IMR-90 (cell line): ENCODE results near the gene OPRL1. TPM values are rescaled to one million over a fixed set of nuclear protein-coding genes. Genes with fewer than 3 reads are reported as not detected.

Source experiments
- ATAC-seq: fragments of 200-7000 bp; cut with Tn5 transposase; 2 replicates; pipeline ENCODE4 v1.9.1; 2020; ENCODE audit warnings: low read depth, mild to moderate bottlenecking, moderate library complexity
- BruUV-seq: library from RNA; stranded (reverse); fragments of 400-500 nt; replicated peaks from 2 replicates; lab custom pipeline; 2021; lab: Mats Ljungman, UMichigan
- CTCF ChIA-PET: fragments of 300-600 bp; formaldehyde crosslinking; extraction: SDS; loops from one replicate; lab custom pipeline; 2021; ENCODE audit warnings: antibody characterized with exemption; lab: Yijun Ruan, JAX
- POLR2A ChIA-PET: fragments of 300-600 bp; sonication (Branson Sonifier 250); formaldehyde crosslinking; loops from one replicate; lab custom pipeline; 2022; ENCODE audit warnings: antibody characterized with exemption; ENCODE audit not compliant: unreplicated experiment; lab: Charles Lee
- DNase-seq: peaks from one replicate; pipeline ENCODE4 v3.0.0; 2013
- H2AFZ ChIP-seq: replicated peaks from 2 replicates; pipeline ENCODE3; 2013; ENCODE audit warnings: low read length, mild to moderate bottlenecking; ENCODE audit not compliant: poor library complexity
- H2AK5ac ChIP-seq: 2 replicates; pipeline ENCODE4 v1.6.1; 2013; ENCODE audit warnings: low read depth, low read length, inconsistent platforms
- H2AK9ac ChIP-seq: replicated peaks from 2 replicates; pipeline ENCODE3; 2013; ENCODE audit warnings: mild to moderate bottlenecking, low read depth, low read length, moderate library complexity; ENCODE audit not compliant: poor library complexity
- H2BK120ac ChIP-seq: 2 replicates; pipeline ENCODE4 v1.6.1; 2013; ENCODE audit warnings: low read depth, low read length, inconsistent platforms
- H2BK15ac ChIP-seq: 3 replicates; pipeline ENCODE4 v1.6.1; 2013; ENCODE audit warnings: low read depth, low read length, inconsistent platforms
- H2BK20ac ChIP-seq: 2 replicates; pipeline ENCODE4 v1.6.1; 2013; ENCODE audit warnings: low read depth, mild to moderate bottlenecking, inconsistent platforms, low read length, moderate library complexity
- H2BK5ac ChIP-seq: 2 replicates; pipeline ENCODE4 v1.6.1; 2013; ENCODE audit warnings: mild to moderate bottlenecking, low read depth, low read length, inconsistent platforms; ENCODE audit not compliant: poor library complexity, severe bottlenecking
- H3K14ac ChIP-seq: replicated peaks from 2 replicates; pipeline ENCODE4 v1.6.1; 2013; ENCODE audit warnings: low read depth, low read length, inconsistent platforms
- H3K18ac ChIP-seq: 2 replicates; pipeline ENCODE4 v1.6.1; 2013; ENCODE audit warnings: low read depth, low read length, control low read depth
- H3K23ac ChIP-seq: 2 replicates; pipeline ENCODE4 v1.6.1; 2013; ENCODE audit warnings: low read depth, low read length, inconsistent platforms
- H3K27ac ChIP-seq: 2 replicates; pipeline ENCODE4 v1.5.1; 2013; ENCODE audit warnings: mild to moderate bottlenecking, control low read depth, low read length; ENCODE audit not compliant: insufficient read depth
- H3K27me3 ChIP-seq: 2 replicates; pipeline ENCODE4 v1.6.1; 2013; ENCODE audit warnings: low read length; ENCODE audit not compliant: control insufficient read depth, insufficient read depth
- H3K36me3 ChIP-seq: 2 replicates; pipeline ENCODE4 v1.6.1; 2013; ENCODE audit warnings: low read length, mixed read lengths; ENCODE audit not compliant: control insufficient read depth, insufficient read depth
- H3K4ac ChIP-seq: 2 replicates; pipeline ENCODE4 v1.6.1; 2013; ENCODE audit warnings: low read depth, low read length, inconsistent platforms
- H3K4me1 ChIP-seq: 2 replicates; pipeline ENCODE4 v1.6.1; 2013; ENCODE audit warnings: low read length, mixed read lengths; ENCODE audit not compliant: control insufficient read depth, insufficient read depth
- H3K4me2 ChIP-seq: 2 replicates; pipeline ENCODE4 v1.6.1; 2013; ENCODE audit warnings: low read depth, mild to moderate bottlenecking, control low read depth, low read length, moderate library complexity
- H3K4me3 ChIP-seq: 2 replicates; pipeline ENCODE4 v1.5.1; 2013; ENCODE audit warnings: low read depth, mild to moderate bottlenecking, control low read depth, low read length, moderate library complexity; ENCODE audit not compliant: insufficient read depth
- H3K56ac ChIP-seq: 2 replicates; pipeline ENCODE4 v1.6.1; 2013; ENCODE audit warnings: low read length, inconsistent platforms; ENCODE audit not compliant: insufficient read depth; ENCODE audit errors: extremely low read depth
- H3K79me1 ChIP-seq, 2 experiments: 2 replicates each; pipeline ENCODE4 v1.6.1; 2013; ENCODE audit warnings: low read length in 2 of 2, inconsistent platforms in 1 of 2, low read depth in 1 of 2
- H3K9ac ChIP-seq: 2 replicates; pipeline ENCODE4 v1.6.1; 2013; ENCODE audit warnings: low read depth, low read length, control low read depth
- H3K9me1 ChIP-seq: 2 replicates; pipeline ENCODE4 v1.6.1; 2013; ENCODE audit warnings: low read length, inconsistent platforms; ENCODE audit not compliant: insufficient read depth
- H3K9me3 ChIP-seq: 2 replicates; pipeline ENCODE4 v1.6.1; 2013; ENCODE audit warnings: low read length; ENCODE audit not compliant: control insufficient read depth, insufficient read depth
- H4K20me1 ChIP-seq: 2 replicates; pipeline ENCODE4 v1.6.1; 2013; ENCODE audit warnings: low read length, inconsistent platforms; ENCODE audit not compliant: insufficient read depth
- H4K5ac ChIP-seq: 2 replicates; pipeline ENCODE4 v1.6.1; 2013; ENCODE audit warnings: mild to moderate bottlenecking, low read depth, low read length, control low read depth
- H4K8ac ChIP-seq, 2 experiments: 2 replicates each; pipeline ENCODE4 v1.6.1; 2013; ENCODE audit warnings: low read depth in 2 of 2, low read length in 2 of 2, control low read depth in 1 of 2, inconsistent platforms in 1 of 2
- H4K91ac ChIP-seq: 2 replicates; pipeline ENCODE4 v1.6.1; 2013; ENCODE audit warnings: low read depth, low read length, inconsistent platforms; ENCODE audit not compliant: insufficient read depth
- CEBPB ChIP-seq: IDR thresholded peaks from 2 replicates; pipeline ENCODE4 v1.6.1; 2012; ENCODE audit warnings: low read depth, low read length, improper control_type of control experiment
- FOS ChIP-seq: fragments of 150-350 bp; IDR thresholded peaks from 2 replicates; pipeline ENCODE4 v1.6.1; 2016; ENCODE audit warnings: low read depth, low read length
- MAFK ChIP-seq: IDR thresholded peaks from 2 replicates; pipeline ENCODE4 v1.6.1; 2012; ENCODE audit warnings: low read depth, low read length, improper control_type of control experiment
- POLR2A ChIP-seq: IDR thresholded peaks from 2 replicates; pipeline ENCODE4 v1.6.1; 2012; ENCODE audit warnings: mild to moderate bottlenecking, low read depth, low read length
- RCOR1 ChIP-seq: IDR thresholded peaks from 2 replicates; pipeline ENCODE4 v1.6.1; 2012; ENCODE audit warnings: mild to moderate bottlenecking, low read length, improper control_type of control experiment; ENCODE audit not compliant: insufficient replicate concordance
- SMC3 ChIP-seq: fragments of 150-350 bp; IDR thresholded peaks from 2 replicates; pipeline ENCODE4 v1.6.1; 2016; ENCODE audit warnings: low read depth, mild to moderate bottlenecking, antibody characterized with exemption, low read length, moderate library complexity
- WGBS, 2 experiments: methylation state at CpG; one replicate each; pipeline versions ENCODE4 v1.1.5 to v1.1.7; 2013; ENCODE audit warnings: missing lambda C conversion rate in 2 of 2; ENCODE audit not compliant: insufficient read length in 1 of 2; ENCODE audit errors: extremely low coverage in 2 of 2; 5-methylcytosine and 5-hydroxymethylcytosine counted together
- dilution Hi-C: fragments of 300-500 bp; cut with HindIII; formaldehyde crosslinking; loops from one replicate; pipeline ENCODE4 v1.14.3; 2018; ENCODE audit warnings: low sequenced_read_pairs; ENCODE audit not compliant: unreplicated experiment
- in situ Hi-C: fragments of 300-500 bp; cut with MboI; formaldehyde crosslinking; loops from 3 replicates; pipeline ENCODE4 v1.14.3; 2019; ENCODE audit warnings: low sequenced_read_pairs, inconsistent platforms, mixed read lengths
- intact Hi-C: fragments of 100-400 bp; cut with micrococcal nuclease; formaldehyde crosslinking; loops from 2 replicates; pipeline ENCODE4 v1.10.0; 2022
- polyA plus RNA-seq, 3 experiments: library from polyadenylated mRNA; depleted of rRNA; stranded (reverse); fragments of >200 nt; gene quantifications; 2 replicates each; pipeline ENCODE4 v1.2.3, GENCODE V29; 2012; ENCODE audit warnings: low replicate concordance in 1 of 3
- total RNA-seq: library from RNA; depleted of rRNA; stranded (reverse); fragments of >200 nt; gene quantifications from 2 replicates; pipeline ENCODE4 v1.2.3, GENCODE V29; 2012
- TF ChIP-seq, protein P1 (sequence below): fragments of 150-350 bp; IDR thresholded peaks from 2 replicates; pipeline ENCODE4 v1.6.1; 2017; ENCODE audit warnings: mild to moderate bottlenecking, antibody characterized with exemption, low read length, low read depth
- TF ChIP-seq, protein P2 (sequence below): conservative IDR thresholded peaks from 2 replicates; pipeline ENCODE4 v1.5.1; 2012; ENCODE audit warnings: mild to moderate bottlenecking, low read depth, low read length, improper control_type of control experiment
- TF ChIP-seq, protein P3 (sequence below): fragments of 150-350 bp; IDR thresholded peaks from 2 replicates; pipeline ENCODE4 v1.6.1; 2016; ENCODE audit warnings: low read depth, mild to moderate bottlenecking, low read length, moderate library complexity, borderline replicate concordance

OPRL1 gene
- total and polyA plus RNA-seq, 2 of the 4 experiments (the other 2 are of a cell fraction), result 0.36 to 1.2 TPM

DNA sequence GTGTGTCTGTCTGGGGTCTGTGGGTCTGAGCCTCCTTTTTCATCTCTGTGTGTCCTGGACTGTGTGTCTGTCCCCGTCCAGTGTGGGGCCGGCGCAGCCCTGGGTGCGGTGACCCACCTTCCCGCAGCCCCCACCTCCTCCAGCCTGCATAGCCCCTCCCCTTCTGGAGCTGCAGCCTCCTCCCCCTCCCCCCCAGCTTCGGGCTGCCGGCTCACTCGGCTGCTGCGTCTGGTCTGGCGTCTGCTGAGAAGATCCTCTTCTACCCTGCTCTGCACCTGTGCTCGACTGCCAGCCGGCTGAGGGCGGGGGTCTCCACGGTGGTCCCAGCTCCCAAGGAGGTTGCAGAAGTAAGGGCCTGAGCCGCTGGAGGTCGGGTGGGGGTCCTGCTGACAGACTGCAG is 11.9 kb downstream of the OPRL1 start:
- no CpG with 5 or more reads among the region's 16 CpGs for WGBS, 2 experiments
- H3K4ac ChIP-seq, result no peak overlapping the region
- POLR2A ChIA-PET, result no interaction called here

More for the DNA sequence above, 11.9 kb downstream of the OPRL1 start:
- no TSS peak for BruUV-seq
- Histone ChIP-seq H2AK9ac (no peak overlapping the region), H2BK15ac (no peak overlapping the region), H4K20me1 (0 out of 2 replicates have a peak, but pooled peaks cover 4% of the 10 kb centered on the region), H3K27ac (no peak overlapping the region), H2BK5ac (no peak overlapping the region), H3K4me3 (no peak overlapping the region), H3K18ac (no peak overlapping the region), H4K91ac (no peak overlapping the region), H3K9ac (no peak overlapping the region), H4K8ac (no peak overlapping the region), H3K23ac (no peak overlapping the region), H3K9me1 (no peaks in the 10 kb centered on the region), H3K14ac (no peak overlapping the region), H3K27me3 (peaks cover 29% of the 10 kb centered on the region), H3K4me2 (no peak overlapping the region), H4K5ac (no peak overlapping the region), H2BK120ac (no peak overlapping the region), H3K56ac (no peak overlapping the region), H2BK20ac (no peak overlapping the region), H3K79me1 (no peaks in the 10 kb centered on the region), H2AFZ (no peak overlapping the region), H3K36me3 (no peaks in the 10 kb centered on the region), H3K4me1 (no peaks in the 10 kb centered on the region), H3K9me3 (peaks cover 5% of the 10 kb centered on the region; the same call in 1 of the 2 replicates), H2AK5ac (no peak overlapping the region)
- TF ChIP-seq POLR2A (no peak), FOS (no peak), MAFK (no peak), RCOR1 (no peak), CEBPB (no peak), SMC3 (no peak)
- TF ChIP-seq, protein P1, sequence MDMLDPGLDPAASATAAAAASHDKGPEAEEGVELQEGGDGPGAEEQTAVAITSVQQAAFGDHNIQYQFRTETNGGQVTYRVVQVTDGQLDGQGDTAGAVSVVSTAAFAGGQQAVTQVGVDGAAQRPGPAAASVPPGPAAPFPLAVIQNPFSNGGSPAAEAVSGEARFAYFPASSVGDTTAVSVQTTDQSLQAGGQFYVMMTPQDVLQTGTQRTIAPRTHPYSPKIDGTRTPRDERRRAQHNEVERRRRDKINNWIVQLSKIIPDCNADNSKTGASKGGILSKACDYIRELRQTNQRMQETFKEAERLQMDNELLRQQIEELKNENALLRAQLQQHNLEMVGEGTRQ, result no peak
- TF ChIP-seq, protein P2, sequence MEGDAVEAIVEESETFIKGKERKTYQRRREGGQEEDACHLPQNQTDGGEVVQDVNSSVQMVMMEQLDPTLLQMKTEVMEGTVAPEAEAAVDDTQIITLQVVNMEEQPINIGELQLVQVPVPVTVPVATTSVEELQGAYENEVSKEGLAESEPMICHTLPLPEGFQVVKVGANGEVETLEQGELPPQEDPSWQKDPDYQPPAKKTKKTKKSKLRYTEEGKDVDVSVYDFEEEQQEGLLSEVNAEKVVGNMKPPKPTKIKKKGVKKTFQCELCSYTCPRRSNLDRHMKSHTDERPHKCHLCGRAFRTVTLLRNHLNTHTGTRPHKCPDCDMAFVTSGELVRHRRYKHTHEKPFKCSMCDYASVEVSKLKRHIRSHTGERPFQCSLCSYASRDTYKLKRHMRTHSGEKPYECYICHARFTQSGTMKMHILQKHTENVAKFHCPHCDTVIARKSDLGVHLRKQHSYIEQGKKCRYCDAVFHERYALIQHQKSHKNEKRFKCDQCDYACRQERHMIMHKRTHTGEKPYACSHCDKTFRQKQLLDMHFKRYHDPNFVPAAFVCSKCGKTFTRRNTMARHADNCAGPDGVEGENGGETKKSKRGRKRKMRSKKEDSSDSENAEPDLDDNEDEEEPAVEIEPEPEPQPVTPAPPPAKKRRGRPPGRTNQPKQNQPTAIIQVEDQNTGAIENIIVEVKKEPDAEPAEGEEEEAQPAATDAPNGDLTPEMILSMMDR, result no peak
- TF ChIP-seq, protein P3, sequence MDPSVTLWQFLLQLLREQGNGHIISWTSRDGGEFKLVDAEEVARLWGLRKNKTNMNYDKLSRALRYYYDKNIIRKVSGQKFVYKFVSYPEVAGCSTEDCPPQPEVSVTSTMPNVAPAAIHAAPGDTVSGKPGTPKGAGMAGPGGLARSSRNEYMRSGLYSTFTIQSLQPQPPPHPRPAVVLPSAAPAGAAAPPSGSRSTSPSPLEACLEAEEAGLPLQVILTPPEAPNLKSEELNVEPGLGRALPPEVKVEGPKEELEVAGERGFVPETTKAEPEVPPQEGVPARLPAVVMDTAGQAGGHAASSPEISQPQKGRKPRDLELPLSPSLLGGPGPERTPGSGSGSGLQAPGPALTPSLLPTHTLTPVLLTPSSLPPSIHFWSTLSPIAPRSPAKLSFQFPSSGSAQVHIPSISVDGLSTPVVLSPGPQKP, result no peak
- dilution Hi-C loops, result no loop called here
- in situ Hi-C loops, result no loop called here
- ATAC-seq (no peak), DNase-seq (no peak)
- CTCF ChIA-PET, result no interaction called here
- intact Hi-C loops, result no loop called here
